IMR-90 (cell line): Measurements from ENCODE around the gene VPS8. TPM values are rescaled to one million over a fixed set of nuclear protein-coding genes. Genes with fewer than 3 reads are reported as not detected.

Experiments
- ATAC-seq: fragments of 200-7000 bp; cut with Tn5 transposase; 2 replicates; pipeline ENCODE4 v1.9.1; 2020; ENCODE audit warnings: low read depth, mild to moderate bottlenecking, moderate library complexity
- BruUV-seq: library from RNA; stranded (reverse); fragments of 400-500 nt; replicated peaks from 2 replicates; lab custom pipeline; 2021; lab: Mats Ljungman, UMichigan
- CTCF ChIA-PET: fragments of 300-600 bp; formaldehyde crosslinking; extraction: SDS; loops from one replicate; lab custom pipeline; 2021; ENCODE audit warnings: antibody characterized with exemption; lab: Yijun Ruan, JAX
- POLR2A ChIA-PET: fragments of 300-600 bp; sonication (Branson Sonifier 250); formaldehyde crosslinking; loops from one replicate; lab custom pipeline; 2022; ENCODE audit warnings: antibody characterized with exemption; ENCODE audit not compliant: unreplicated experiment; lab: Charles Lee
- DNase-seq: peaks from one replicate; pipeline ENCODE4 v3.0.0; 2013
- H2AFZ ChIP-seq: replicated peaks from 2 replicates; pipeline ENCODE3; 2013; ENCODE audit warnings: low read length, mild to moderate bottlenecking; ENCODE audit not compliant: poor library complexity
- H2AK5ac ChIP-seq: 2 replicates; pipeline ENCODE4 v1.6.1; 2013; ENCODE audit warnings: low read depth, low read length, inconsistent platforms
- H2AK9ac ChIP-seq: replicated peaks from 2 replicates; pipeline ENCODE3; 2013; ENCODE audit warnings: mild to moderate bottlenecking, low read depth, low read length, moderate library complexity; ENCODE audit not compliant: poor library complexity
- H2BK120ac ChIP-seq: 2 replicates; pipeline ENCODE4 v1.6.1; 2013; ENCODE audit warnings: low read depth, low read length, inconsistent platforms
- H2BK15ac ChIP-seq: 3 replicates; pipeline ENCODE4 v1.6.1; 2013; ENCODE audit warnings: low read depth, low read length, inconsistent platforms
- H2BK20ac ChIP-seq: 2 replicates; pipeline ENCODE4 v1.6.1; 2013; ENCODE audit warnings: low read depth, mild to moderate bottlenecking, inconsistent platforms, low read length, moderate library complexity
- H2BK5ac ChIP-seq: 2 replicates; pipeline ENCODE4 v1.6.1; 2013; ENCODE audit warnings: mild to moderate bottlenecking, low read depth, low read length, inconsistent platforms; ENCODE audit not compliant: poor library complexity, severe bottlenecking
- H3K14ac ChIP-seq: replicated peaks from 2 replicates; pipeline ENCODE4 v1.6.1; 2013; ENCODE audit warnings: low read depth, low read length, inconsistent platforms
- H3K18ac ChIP-seq: 2 replicates; pipeline ENCODE4 v1.6.1; 2013; ENCODE audit warnings: low read depth, low read length, control low read depth
- H3K23ac ChIP-seq: 2 replicates; pipeline ENCODE4 v1.6.1; 2013; ENCODE audit warnings: low read depth, low read length, inconsistent platforms
- H3K27ac ChIP-seq: 2 replicates; pipeline ENCODE4 v1.5.1; 2013; ENCODE audit warnings: mild to moderate bottlenecking, control low read depth, low read length; ENCODE audit not compliant: insufficient read depth
- H3K27me3 ChIP-seq: 2 replicates; pipeline ENCODE4 v1.6.1; 2013; ENCODE audit warnings: low read length; ENCODE audit not compliant: control insufficient read depth, insufficient read depth
- H3K36me3 ChIP-seq: 2 replicates; pipeline ENCODE4 v1.6.1; 2013; ENCODE audit warnings: low read length, mixed read lengths; ENCODE audit not compliant: control insufficient read depth, insufficient read depth
- H3K4ac ChIP-seq: 2 replicates; pipeline ENCODE4 v1.6.1; 2013; ENCODE audit warnings: low read depth, low read length, inconsistent platforms
- H3K4me1 ChIP-seq: 2 replicates; pipeline ENCODE4 v1.6.1; 2013; ENCODE audit warnings: low read length, mixed read lengths; ENCODE audit not compliant: control insufficient read depth, insufficient read depth
- H3K4me2 ChIP-seq: 2 replicates; pipeline ENCODE4 v1.6.1; 2013; ENCODE audit warnings: low read depth, mild to moderate bottlenecking, control low read depth, low read length, moderate library complexity
- H3K4me3 ChIP-seq: 2 replicates; pipeline ENCODE4 v1.5.1; 2013; ENCODE audit warnings: low read depth, mild to moderate bottlenecking, control low read depth, low read length, moderate library complexity; ENCODE audit not compliant: insufficient read depth
- H3K56ac ChIP-seq: 2 replicates; pipeline ENCODE4 v1.6.1; 2013; ENCODE audit warnings: low read length, inconsistent platforms; ENCODE audit not compliant: insufficient read depth; ENCODE audit errors: extremely low read depth
- H3K79me1 ChIP-seq, 2 experiments: 2 replicates each; pipeline ENCODE4 v1.6.1; 2013; ENCODE audit warnings: low read length in 2 of 2, inconsistent platforms in 1 of 2, low read depth in 1 of 2
- H3K9ac ChIP-seq: 2 replicates; pipeline ENCODE4 v1.6.1; 2013; ENCODE audit warnings: low read depth, low read length, control low read depth
- H3K9me1 ChIP-seq: 2 replicates; pipeline ENCODE4 v1.6.1; 2013; ENCODE audit warnings: low read length, inconsistent platforms; ENCODE audit not compliant: insufficient read depth
- H3K9me3 ChIP-seq: 2 replicates; pipeline ENCODE4 v1.6.1; 2013; ENCODE audit warnings: low read length; ENCODE audit not compliant: control insufficient read depth, insufficient read depth
- H4K20me1 ChIP-seq: 2 replicates; pipeline ENCODE4 v1.6.1; 2013; ENCODE audit warnings: low read length, inconsistent platforms; ENCODE audit not compliant: insufficient read depth
- H4K5ac ChIP-seq: 2 replicates; pipeline ENCODE4 v1.6.1; 2013; ENCODE audit warnings: mild to moderate bottlenecking, low read depth, low read length, control low read depth
- H4K8ac ChIP-seq, 2 experiments: 2 replicates each; pipeline ENCODE4 v1.6.1; 2013; ENCODE audit warnings: low read depth in 2 of 2, low read length in 2 of 2, control low read depth in 1 of 2, inconsistent platforms in 1 of 2
- H4K91ac ChIP-seq: 2 replicates; pipeline ENCODE4 v1.6.1; 2013; ENCODE audit warnings: low read depth, low read length, inconsistent platforms; ENCODE audit not compliant: insufficient read depth
- BHLHE40 ChIP-seq: fragments of 150-350 bp; IDR thresholded peaks from 2 replicates; pipeline ENCODE4 v1.6.1; 2016; ENCODE audit warnings: mild to moderate bottlenecking, low read depth, low read length
- CEBPB ChIP-seq: IDR thresholded peaks from 2 replicates; pipeline ENCODE4 v1.6.1; 2012; ENCODE audit warnings: low read depth, low read length, improper control_type of control experiment
- CHD1 ChIP-seq: IDR thresholded peaks from 2 replicates; pipeline ENCODE4 v1.6.1; 2012; ENCODE audit warnings: low read depth, low read length, improper control_type of control experiment
- CTCF ChIP-seq: conservative IDR thresholded peaks from 2 replicates; pipeline ENCODE4 v1.5.1; 2012; ENCODE audit warnings: mild to moderate bottlenecking, low read depth, low read length, improper control_type of control experiment
- ELK1 ChIP-seq: fragments of 150-350 bp; IDR thresholded peaks from 2 replicates; pipeline ENCODE4 v1.6.1; 2016; ENCODE audit warnings: low read depth, mild to moderate bottlenecking, low read length, moderate library complexity, borderline replicate concordance
- FOS ChIP-seq: fragments of 150-350 bp; IDR thresholded peaks from 2 replicates; pipeline ENCODE4 v1.6.1; 2016; ENCODE audit warnings: low read depth, low read length
- MAFK ChIP-seq: IDR thresholded peaks from 2 replicates; pipeline ENCODE4 v1.6.1; 2012; ENCODE audit warnings: low read depth, low read length, improper control_type of control experiment
- MAZ ChIP-seq: IDR thresholded peaks from 2 replicates; pipeline ENCODE4 v1.6.1; 2012; ENCODE audit warnings: low read depth, mild to moderate bottlenecking, low read length, improper control_type of control experiment, moderate library complexity, borderline replicate concordance
- MXI1 ChIP-seq: IDR thresholded peaks from 2 replicates; pipeline ENCODE4 v1.6.1; 2012; ENCODE audit warnings: low read depth, mild to moderate bottlenecking, low read length, moderate library complexity, borderline replicate concordance
- NFE2L2 ChIP-seq: fragments of 150-350 bp; IDR thresholded peaks from 2 replicates; pipeline ENCODE4 v1.6.1; 2016; ENCODE audit warnings: low read depth, mild to moderate bottlenecking, low read length
- POLR2A ChIP-seq: IDR thresholded peaks from 2 replicates; pipeline ENCODE4 v1.6.1; 2012; ENCODE audit warnings: mild to moderate bottlenecking, low read depth, low read length
- RAD21 ChIP-seq: IDR thresholded peaks from 2 replicates; pipeline ENCODE4 v1.6.1; 2012; ENCODE audit warnings: low read length, improper control_type of control experiment
- RCOR1 ChIP-seq: IDR thresholded peaks from 2 replicates; pipeline ENCODE4 v1.6.1; 2012; ENCODE audit warnings: mild to moderate bottlenecking, low read length, improper control_type of control experiment; ENCODE audit not compliant: insufficient replicate concordance
- RFX5 ChIP-seq: IDR thresholded peaks from 2 replicates; pipeline ENCODE4 v1.8.0; 2012; ENCODE audit warnings: low read depth, mild to moderate bottlenecking, low read length, moderate library complexity
- SMC3 ChIP-seq: fragments of 150-350 bp; IDR thresholded peaks from 2 replicates; pipeline ENCODE4 v1.6.1; 2016; ENCODE audit warnings: low read depth, mild to moderate bottlenecking, antibody characterized with exemption, low read length, moderate library complexity
- USF2 ChIP-seq: fragments of 150-350 bp; IDR thresholded peaks from 2 replicates; pipeline ENCODE4 v1.6.1; 2017; ENCODE audit warnings: mild to moderate bottlenecking, antibody characterized with exemption, low read length, low read depth
- WGBS, 2 experiments: methylation state at CpG; one replicate each; pipeline versions ENCODE4 v1.1.5 to v1.1.7; 2013; ENCODE audit warnings: missing lambda C conversion rate in 2 of 2; ENCODE audit not compliant: insufficient read length in 1 of 2; ENCODE audit errors: extremely low coverage in 2 of 2; 5-methylcytosine and 5-hydroxymethylcytosine counted together
- dilution Hi-C: fragments of 300-500 bp; cut with HindIII; formaldehyde crosslinking; loops from one replicate; pipeline ENCODE4 v1.14.3; 2018; ENCODE audit warnings: low sequenced_read_pairs; ENCODE audit not compliant: unreplicated experiment
- in situ Hi-C: fragments of 300-500 bp; cut with MboI; formaldehyde crosslinking; loops from 3 replicates; pipeline ENCODE4 v1.14.3; 2019; ENCODE audit warnings: low sequenced_read_pairs, inconsistent platforms, mixed read lengths
- intact Hi-C: fragments of 100-400 bp; cut with micrococcal nuclease; formaldehyde crosslinking; loops from 2 replicates; pipeline ENCODE4 v1.10.0; 2022
- polyA plus RNA-seq, 3 experiments: library from polyadenylated mRNA; depleted of rRNA; stranded (reverse); fragments of >200 nt; gene quantifications; 2 replicates each; pipeline ENCODE4 v1.2.3, GENCODE V29; 2012; ENCODE audit warnings: low replicate concordance in 1 of 3
- total RNA-seq: library from RNA; depleted of rRNA; stranded (reverse); fragments of >200 nt; gene quantifications from 2 replicates; pipeline ENCODE4 v1.2.3, GENCODE V29; 2012

The VPS8 gene
- total and polyA plus RNA-seq, 2 of the 4 experiments (the other 2 are of a cell fraction) = 14.0 to 56.1 TPM

- BruUV-seq = no TSS peak
- Histone ChIP-seq H3K27ac (no peak overlapping the region), H2AFZ (no peak overlapping the region), H3K9me1 (no peaks in the 10 kb centered on the region), H4K20me1 (no peaks in the 10 kb centered on the region), H2BK120ac (no peak overlapping the region), H4K91ac (no peak overlapping the region), H3K14ac (no peak overlapping the region), H2AK9ac (no peak overlapping the region), H3K79me1 (no peaks in the 10 kb centered on the region), H3K23ac (no peak overlapping the region), H3K18ac (no peak overlapping the region), H3K56ac (no peak overlapping the region), H3K36me3 (peaks cover 22% of the 10 kb centered on the region), H3K4me3 (no peak overlapping the region), H3K4me1 (no peaks in the 10 kb centered on the region), H3K4ac (no peak overlapping the region), H3K9me3 (no peaks in the 10 kb centered on the region), H4K5ac (no peak overlapping the region), H2BK15ac (no peak overlapping the region), H3K9ac (no peak overlapping the region), H2BK20ac (no peak overlapping the region), H3K4me2 (no peak overlapping the region), H2AK5ac (no peak overlapping the region), H3K27me3 (no peaks in the 10 kb centered on the region), H2BK5ac (no peak overlapping the region), H4K8ac (no peak overlapping the region)
- ChIA-PET CTCF (no interaction called here), POLR2A (no interaction called here)
- WGBS, 2 experiments = no CpG with 5 or more reads among the region's 4 CpGs
- DNase-seq = no peak
- TF ChIP-seq MAFK (no peak), NFE2L2 (no peak), CHD1 (no peak), SMC3 (no peak), CEBPB (no peak), POLR2A (no peak), USF2 (no peak), RAD21 (no peak), RFX5 (no peak), MAZ (no peak), ELK1 (no peak), MXI1 (no peak), CTCF (no peak), BHLHE40 (no peak), RCOR1 (no peak), FOS (no peak)
- no peak for ATAC-seq
- in situ Hi-C loops = no loop called here
- dilution Hi-C loops = no loop called here
- intact Hi-C loops = loop anchor here (5.0 kb wide), 1 partner anchor 1693 kb away; no protein-coding TSS in a partner anchor
Measured at GRCh38 chr3:185049710-185050109, 237.7 kb downstream of the VPS8 start.
